ENCODE results near the gene TEX11. TPM values are rescaled to one million over a fixed set of nuclear protein-coding genes. Genes with fewer than 3 reads are reported as not detected.
"Not testable (repeated sequence)": the region's sequence is repeated elsewhere in the genome, so short reads cannot be mapped to it uniquely, and the experiment has no call there.

TEX11 gene
- total RNA-seq, 1 donor from 2014 or later = not detected

GRCh38 chrX:70878902-70879301 is 29.6 kb downstream of the TEX11 start:
- Histone ChIP-seq H3K4me1 (ENCODE audit: insufficient read depth, low read length) (no peaks in the 10 kb centered on the region), H2AFZ (ENCODE audit: low read depth, low read length) (no peak overlapping the region), H3K27ac (ENCODE audit: low read depth, low read length) (no peak overlapping the region), H3K27me3 (ENCODE audit: insufficient read depth, low read length) (no peaks in the 10 kb centered on the region), H4K20me1 (ENCODE audit: insufficient read depth, low read length) (no peaks in the 10 kb centered on the region), H3K9ac (ENCODE audit: low read length) (no peak overlapping the region), H3K4me2 (ENCODE audit: low read length) (no peak overlapping the region), H3K4me3 (ENCODE audit: insufficient read depth, low read depth, low read length) (no peak overlapping the region), H3K9me3 (ENCODE audit: insufficient read depth, low read depth, low read length) (no peaks in the 10 kb centered on the region), H3K79me2 (ENCODE audit: insufficient read depth, low read length) (no peaks in the 10 kb centered on the region), H3K36me3 (ENCODE audit: insufficient read depth, low read length) (no peaks in the 10 kb centered on the region)
- TF ChIP-seq EZH2 (IDR thresholded peaks at IDR 0.05; ENCODE audit: insufficient read depth, low read length) (no peak), CTCF (IDR thresholded peaks at IDR 0.05; ENCODE audit: insufficient read depth, low read depth, low read length) (no peak)
- FAIRE-seq (peak; percentile 62), DNase-seq (ENCODE audit: low read depth) (no peak)
- Mint-ChIP-seq H3K4me1 (ENCODE audit: low read depth, unreplicated experiment) (no peaks in the 10 kb centered on the region), H3K27me3 (ENCODE audit: low read depth, unreplicated experiment) (no peaks in the 10 kb centered on the region), H3K27ac (ENCODE audit: unreplicated experiment) (no peak overlapping the region), H3K36me3 (ENCODE audit: low read depth, unreplicated experiment) (no peaks in the 10 kb centered on the region), H3K4me3 (ENCODE audit: unreplicated experiment) (no peak overlapping the region), H3K9me3 (ENCODE audit: unreplicated experiment) (no peaks in the 10 kb centered on the region)

- Mint-ChIP-seq H3K4me1 (ENCODE audit: low read depth, unreplicated experiment) (no peaks in the 10 kb centered on the region), H3K9me3 (ENCODE audit: unreplicated experiment) (no peaks in the 10 kb centered on the region), H3K36me3 (ENCODE audit: low read depth, unreplicated experiment) (no peaks in the 10 kb centered on the region), H3K4me3 (ENCODE audit: unreplicated experiment) (no peak overlapping the region), H3K27me3 (ENCODE audit: low read depth, unreplicated experiment) (no peaks in the 10 kb centered on the region), H3K27ac (ENCODE audit: unreplicated experiment) (no peak overlapping the region)
- Histone ChIP-seq H2AFZ (ENCODE audit: low read depth, low read length) (no peak overlapping the region), H3K4me1 (ENCODE audit: insufficient read depth, low read length) (no peaks in the 10 kb centered on the region), H3K9me3 (ENCODE audit: insufficient read depth, low read depth, low read length) (no peaks in the 10 kb centered on the region), H4K20me1 (ENCODE audit: insufficient read depth, low read length) (no peaks in the 10 kb centered on the region), H3K79me2 (ENCODE audit: insufficient read depth, low read length) (no peaks in the 10 kb centered on the region), H3K9ac (ENCODE audit: low read length) (no peak overlapping the region), H3K4me3 (ENCODE audit: insufficient read depth, low read depth, low read length) (no peak overlapping the region), H3K36me3 (ENCODE audit: insufficient read depth, low read length) (no peaks in the 10 kb centered on the region), H3K27ac (ENCODE audit: low read depth, low read length) (no peak overlapping the region), H3K4me2 (ENCODE audit: low read length) (no peak overlapping the region), H3K27me3 (ENCODE audit: insufficient read depth, low read length) (no peaks in the 10 kb centered on the region)
- no peak for FAIRE-seq
- TF ChIP-seq CTCF (IDR thresholded peaks at IDR 0.05; ENCODE audit: insufficient read depth, low read depth, low read length) (no peak), EZH2 (IDR thresholded peaks at IDR 0.05; ENCODE audit: insufficient read depth, low read length) (no peak)
- DNase-seq (ENCODE audit: low read depth) = no peak
Measured at GRCh38 chrX:70852294-70852693, 56.2 kb downstream of the TEX11 start.

- not testable (repeated sequence) for H3K4me2 ChIP-seq (ENCODE audit: low read length); H3K36me3 ChIP-seq (ENCODE audit: insufficient read depth, low read length); H3K4me1 ChIP-seq (ENCODE audit: insufficient read depth, low read length); FAIRE-seq; H3K4me3 ChIP-seq (ENCODE audit: insufficient read depth, low read depth, low read length); H3K79me2 ChIP-seq (ENCODE audit: insufficient read depth, low read length); H3K36me3 Mint-ChIP-seq (ENCODE audit: low read depth, unreplicated experiment); H3K27me3 Mint-ChIP-seq (ENCODE audit: low read depth, unreplicated experiment); H3K27me3 ChIP-seq (ENCODE audit: insufficient read depth, low read length); H3K9me3 ChIP-seq (ENCODE audit: insufficient read depth, low read depth, low read length); DNase-seq (ENCODE audit: low read depth); H3K4me1 Mint-ChIP-seq (ENCODE audit: low read depth, unreplicated experiment); H3K9ac ChIP-seq (ENCODE audit: low read length); H3K4me3 Mint-ChIP-seq (ENCODE audit: unreplicated experiment); H3K27ac ChIP-seq (ENCODE audit: low read depth, low read length); H3K27ac Mint-ChIP-seq (ENCODE audit: unreplicated experiment); H2AFZ ChIP-seq (ENCODE audit: low read depth, low read length); H3K9me3 Mint-ChIP-seq (ENCODE audit: unreplicated experiment); H4K20me1 ChIP-seq (ENCODE audit: insufficient read depth, low read length)
Measured at GRCh38 chrX:70844081-70844480, 64.4 kb downstream of the TEX11 start.

- not testable (repeated sequence) for H3K27me3 ChIP-seq (ENCODE audit: insufficient read depth, low read length); H2AFZ ChIP-seq (ENCODE audit: low read depth, low read length); H3K4me1 ChIP-seq (ENCODE audit: insufficient read depth, low read length); FAIRE-seq; H3K4me1 Mint-ChIP-seq (ENCODE audit: low read depth, unreplicated experiment); H3K36me3 ChIP-seq (ENCODE audit: insufficient read depth, low read length); H3K9me3 ChIP-seq (ENCODE audit: insufficient read depth, low read depth, low read length); H3K27ac ChIP-seq (ENCODE audit: low read depth, low read length); H3K9ac ChIP-seq (ENCODE audit: low read length); DNase-seq (ENCODE audit: low read depth); H3K79me2 ChIP-seq (ENCODE audit: insufficient read depth, low read length); H3K4me3 Mint-ChIP-seq (ENCODE audit: unreplicated experiment); H4K20me1 ChIP-seq (ENCODE audit: insufficient read depth, low read length); H3K9me3 Mint-ChIP-seq (ENCODE audit: unreplicated experiment); H3K4me3 ChIP-seq (ENCODE audit: insufficient read depth, low read depth, low read length); H3K36me3 Mint-ChIP-seq (ENCODE audit: low read depth, unreplicated experiment); H3K27ac Mint-ChIP-seq (ENCODE audit: unreplicated experiment); H3K4me2 ChIP-seq (ENCODE audit: low read length); H3K27me3 Mint-ChIP-seq (ENCODE audit: low read depth, unreplicated experiment)
Measured at GRCh38 chrX:70843620-70844019, 64.9 kb downstream of the TEX11 start.

Data from astrocyte (in vitro differentiated cells and primary cell).